H9 (cell line): Measurements from ENCODE around the gene TPCN2. TPM values are rescaled to one million over a fixed set of nuclear protein-coding genes. Genes with fewer than 3 reads are reported as not detected.

ENCODE experiments used
- DNase-seq: peaks from one replicate; pipeline ENCODE4 v3.0.0-alpha.2; 2017
- H2AFZ ChIP-seq: one replicate; pipeline ENCODE4 v1.6.1; 2013; ENCODE audit warnings: mild to moderate bottlenecking, low read length, control low read depth, moderate library complexity
- H2AK5ac ChIP-seq: 2 replicates; pipeline ENCODE4 v1.6.1; 2013; ENCODE audit warnings: low read length, control low read depth, mixed read lengths; ENCODE audit not compliant: insufficient read length
- H2BK120ac ChIP-seq: one replicate; pipeline ENCODE4 v1.6.1; 2013; ENCODE audit warnings: low read depth, mild to moderate bottlenecking, low read length, control low read depth, inconsistent platforms; ENCODE audit not compliant: poor library complexity, severe bottlenecking
- H2BK12ac ChIP-seq: 2 replicates; pipeline ENCODE4 v1.6.1; 2013; ENCODE audit warnings: low read length, control low read depth, mixed read lengths, low read depth; ENCODE audit not compliant: insufficient read length
- H2BK15ac ChIP-seq: 2 replicates; pipeline ENCODE4 v1.6.1; 2013; ENCODE audit warnings: low read depth, low read length, control low read depth
- H2BK20ac ChIP-seq: one replicate; pipeline ENCODE4 v1.6.1; 2013; ENCODE audit warnings: low read depth, mild to moderate bottlenecking, low read length, control low read depth, inconsistent platforms; ENCODE audit not compliant: poor library complexity, severe bottlenecking
- H2BK5ac ChIP-seq: 2 replicates; pipeline ENCODE4 v1.6.1; 2013; ENCODE audit warnings: low read length, control low read depth, mixed read lengths; ENCODE audit not compliant: insufficient read length
- H3K14ac ChIP-seq: 2 replicates; pipeline ENCODE4 v1.6.1; 2013; ENCODE audit warnings: low read length, control low read depth; ENCODE audit not compliant: insufficient read depth
- H3K18ac ChIP-seq: 2 replicates; pipeline ENCODE4 v1.6.1; 2013; ENCODE audit warnings: low read depth, mild to moderate bottlenecking, mixed read lengths, low read length, control low read depth; ENCODE audit not compliant: insufficient read length
- H3K23ac ChIP-seq: 2 replicates; pipeline ENCODE4 v1.6.1; 2013; ENCODE audit warnings: low read length, control low read depth, mixed read lengths, low read depth; ENCODE audit not compliant: insufficient read length
- H3K23me2 ChIP-seq: 2 replicates; pipeline ENCODE4 v1.6.1; 2013; ENCODE audit warnings: low read depth, mild to moderate bottlenecking, mixed read lengths, low read length, control low read depth; ENCODE audit not compliant: insufficient read length, poor library complexity, severe bottlenecking
- H3K27ac ChIP-seq: 2 replicates; pipeline ENCODE4 v1.5.1; 2013; ENCODE audit warnings: low read length, control low read depth, mixed read lengths, low read depth; ENCODE audit not compliant: insufficient read length
- H3K27me3 ChIP-seq: 2 replicates; pipeline ENCODE4 v1.6.1; 2013; ENCODE audit warnings: low read length, control low read depth, inconsistent platforms; ENCODE audit not compliant: insufficient read depth
- H3K4ac ChIP-seq: 2 replicates; pipeline ENCODE4 v1.6.1; 2013; ENCODE audit warnings: low read depth, mild to moderate bottlenecking, control low read depth, inconsistent platforms, low read length, moderate library complexity
- H3K4me1 ChIP-seq: 2 replicates; pipeline ENCODE4 v1.6.1; 2013; ENCODE audit warnings: low read length, control low read depth, inconsistent platforms; ENCODE audit not compliant: insufficient read depth
- H3K4me2 ChIP-seq: 2 replicates; pipeline ENCODE4 v1.6.1; 2013; ENCODE audit warnings: low read length, control low read depth, mixed read lengths; ENCODE audit not compliant: insufficient read length, insufficient read depth
- H3K56ac ChIP-seq: 2 replicates; pipeline ENCODE4 v1.6.1; 2013; ENCODE audit warnings: low read depth, mild to moderate bottlenecking, mixed read lengths, low read length, control low read depth; ENCODE audit not compliant: insufficient read length
- H3K79me1 ChIP-seq: 2 replicates; pipeline ENCODE4 v1.6.1; 2013; ENCODE audit warnings: low read depth, mild to moderate bottlenecking, moderate library complexity, low read length, control low read depth, inconsistent platforms; ENCODE audit not compliant: insufficient read depth, poor library complexity, severe bottlenecking
- H3K79me2 ChIP-seq: 2 replicates; pipeline ENCODE4 v1.6.1; 2013; ENCODE audit warnings: low read length, control low read depth, inconsistent platforms; ENCODE audit not compliant: insufficient read depth
- H3K9ac ChIP-seq: 2 replicates; pipeline ENCODE4 v1.6.1; 2013; ENCODE audit warnings: low read length, control low read depth, mixed read lengths; ENCODE audit not compliant: insufficient read length; ENCODE audit errors: extremely low read depth
- H3K9me3 ChIP-seq: one replicate; pipeline ENCODE4 v1.6.1; 2013; ENCODE audit warnings: low read depth, low read length, inconsistent platforms; ENCODE audit not compliant: control insufficient read depth
- H3T11ph ChIP-seq: one replicate; pipeline ENCODE4 v1.6.1; 2013; ENCODE audit warnings: mild to moderate bottlenecking, low read length, control low read depth, inconsistent platforms
- H4K20me1 ChIP-seq: one replicate; pipeline ENCODE4 v1.6.1; 2013; ENCODE audit not compliant: control insufficient read depth, insufficient read length, insufficient read depth
- H4K5ac ChIP-seq: 2 replicates; pipeline ENCODE4 v1.6.1; 2013; ENCODE audit warnings: low read depth, mild to moderate bottlenecking, mixed read lengths, low read length, control low read depth; ENCODE audit not compliant: insufficient read length
- H4K8ac ChIP-seq: replicated peaks from 2 replicates; pipeline ENCODE4 v1.6.1; 2013; ENCODE audit warnings: low read length, control low read depth, mixed read lengths, low read depth; ENCODE audit not compliant: insufficient read length
- H4K91ac ChIP-seq: 2 replicates; pipeline ENCODE4 v1.6.1; 2013; ENCODE audit warnings: low read depth, mild to moderate bottlenecking, moderate library complexity, mixed read lengths, low read length, control low read depth; ENCODE audit not compliant: insufficient read length
- H3K27ac Mint-ChIP-seq, 3 experiments: 2 replicates in 2 of 3; 3 replicates in 1 of 3; pipeline ENCODE4 v1.8.0; 2020 to 2021; ENCODE audit warnings: mixed read lengths in 3 of 3, mild to moderate bottlenecking in 1 of 3, moderate library complexity in 1 of 3
- H3K27me3 Mint-ChIP-seq: 2 replicates; pipeline ENCODE4 v1.8.0; 2021; ENCODE audit warnings: low read depth, mild to moderate bottlenecking, moderate library complexity, mixed read lengths
- H3K36me3 Mint-ChIP-seq, 3 experiments: 2 replicates in 2 of 3; 3 replicates in 1 of 3; pipeline ENCODE4 v1.8.0; 2020 to 2021; ENCODE audit warnings: low read depth in 3 of 3, mixed read lengths in 3 of 3; ENCODE audit not compliant: insufficient read depth in 1 of 3
- H3K4me1 Mint-ChIP-seq, 2 experiments: 2 replicates each; pipeline ENCODE4 v1.8.0; 2020; ENCODE audit warnings: mixed read lengths in 2 of 2
- H3K4me3 Mint-ChIP-seq, 2 experiments: 2 replicates in 1 of 2; 3 replicates in 1 of 2; pipeline ENCODE4 v1.8.0; 2020 to 2021; ENCODE audit warnings: mild to moderate bottlenecking in 2 of 2, mixed read lengths in 2 of 2, moderate library complexity in 1 of 2
- H3K9me3 Mint-ChIP-seq, 2 experiments: 2 replicates in 1 of 2; 3 replicates in 1 of 2; pipeline ENCODE4 v1.8.0; 2020; ENCODE audit warnings: mild to moderate bottlenecking in 2 of 2, mixed read lengths in 2 of 2, moderate library complexity in 1 of 2
- CTCF ChIP-seq: fragments of 200-600 bp; sonication (generic); conservative IDR thresholded peaks from 3 replicates; pipeline ENCODE4 v1.8.0; 2021; ENCODE audit warnings: antibody characterized with exemption, mild to moderate bottlenecking
- WGBS: extraction: QIAGEN DNeasy Blood & Tissue Kit; methylation state at CpG from one replicate; pipeline ENCODE4 v1.1.7; 2013; ENCODE audit warnings: missing lambda C conversion rate, low lambda C conversion rate, mixed read lengths; ENCODE audit not compliant: insufficient read length; ENCODE audit errors: extremely low coverage; 5-methylcytosine and 5-hydroxymethylcytosine counted together
- total RNA-seq: library from RNA; stranded (reverse); gene quantifications from 2 replicates; pipeline ENCODE4 v1.2.1, GENCODE V29; 2021

TPCN2 gene
- total RNA-seq, 1 experiment from 2014 or later, result 16.8 TPM

GRCh38 chr11:69119190-69119589 is 70.5 kb downstream of the TPCN2 start:
- H2AK5ac ChIP-seq, result no peak overlapping the region
- no peak overlapping the region for H3K18ac ChIP-seq
- no peak overlapping the region for H2BK20ac ChIP-seq
- Mint-ChIP-seq H3K4me1 (peaks cover 14 to 27% of the 10 kb centered on the region in 2 experiments), H3K27ac (no peak overlapping the region), H3K4me3 (no peak overlapping the region), H3K27me3 (peaks cover 8% of the 10 kb centered on the region), H3K9me3 (peaks cover 4 to 7% of the 10 kb centered on the region in 2 experiments; a peak in 3 of 5 replicates), H3K36me3 (peaks cover 0 to 5% (median 0%) of the 10 kb centered on the region in 3 experiments; a peak in 1 of 7 replicates)
- H3K56ac ChIP-seq, result no peak overlapping the region
- no peak overlapping the region for H3T11ph ChIP-seq
- H2BK120ac ChIP-seq, result no peak overlapping the region
- no peak overlapping the region for H2BK15ac ChIP-seq
- H2AFZ ChIP-seq, result no peak overlapping the region
- no CpG with 5 or more reads among the region's 2 CpGs for WGBS
- H3K23ac ChIP-seq, result no peak overlapping the region
- H4K91ac ChIP-seq, result no peak overlapping the region
- no peak overlapping the region for H3K27ac ChIP-seq
- no peak overlapping the region for H3K9ac ChIP-seq
- no peak overlapping the region for H4K8ac ChIP-seq
- H3K79me1 ChIP-seq, result no peaks in the 10 kb centered on the region
- H3K27me3 ChIP-seq, result no peaks in the 10 kb centered on the region
- no peak overlapping the region for H2BK12ac ChIP-seq
- no peaks in the 10 kb centered on the region for H3K79me2 ChIP-seq
- no peaks in the 10 kb centered on the region for H3K9me3 ChIP-seq
- no peak overlapping the region for H2BK5ac ChIP-seq
- H3K4ac ChIP-seq, result no peak overlapping the region
- no peak for DNase-seq
- H3K14ac ChIP-seq, result no peak overlapping the region
- H3K4me1 ChIP-seq, result no peaks in the 10 kb centered on the region
- no peaks in the 10 kb centered on the region for H4K20me1 ChIP-seq
- no peak overlapping the region for H3K4me2 ChIP-seq
- no peak overlapping the region for H4K5ac ChIP-seq
- no peaks in the 10 kb centered on the region for H3K23me2 ChIP-seq
- TF ChIP-seq CTCF, result no peak
